DMS153 (cell line): Measurements from ENCODE around the gene NOS1AP.

Source experiments
- DNase-seq: peaks from one replicate; lab custom pipeline; 2025; lab: John Stamatoyannopoulos, UW

Gene NOS1AP

DNA sequence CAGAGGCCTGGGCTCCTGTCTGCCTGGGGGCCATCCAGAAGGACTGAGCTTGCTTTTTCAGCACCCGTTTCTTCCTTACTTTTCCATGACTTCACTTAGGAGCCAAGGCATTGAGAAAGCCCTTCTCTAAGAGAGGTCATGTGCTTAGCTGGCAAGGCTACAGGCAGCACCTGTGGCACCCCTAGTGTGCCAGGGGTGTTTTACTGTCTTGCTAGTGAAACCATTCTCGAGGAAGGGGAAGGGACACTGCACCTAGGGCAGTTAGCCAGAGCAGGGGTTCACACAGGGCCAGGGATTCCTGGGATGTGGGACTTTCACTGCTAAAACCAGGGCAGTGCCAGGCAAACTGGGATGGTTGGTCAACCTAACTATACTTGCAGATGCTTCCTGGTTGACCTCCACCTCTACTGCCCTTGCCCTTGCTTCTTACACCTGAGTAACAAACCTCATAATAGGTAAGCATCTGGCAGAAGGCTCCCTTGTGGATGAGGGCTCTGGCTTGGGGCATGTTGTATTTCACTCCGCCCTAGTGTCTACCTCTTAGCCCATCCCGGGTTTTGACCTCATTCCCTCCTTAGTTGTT, 69.2 kb downstream of the NOS1AP start:
- DNase-seq: no peak

DNA sequence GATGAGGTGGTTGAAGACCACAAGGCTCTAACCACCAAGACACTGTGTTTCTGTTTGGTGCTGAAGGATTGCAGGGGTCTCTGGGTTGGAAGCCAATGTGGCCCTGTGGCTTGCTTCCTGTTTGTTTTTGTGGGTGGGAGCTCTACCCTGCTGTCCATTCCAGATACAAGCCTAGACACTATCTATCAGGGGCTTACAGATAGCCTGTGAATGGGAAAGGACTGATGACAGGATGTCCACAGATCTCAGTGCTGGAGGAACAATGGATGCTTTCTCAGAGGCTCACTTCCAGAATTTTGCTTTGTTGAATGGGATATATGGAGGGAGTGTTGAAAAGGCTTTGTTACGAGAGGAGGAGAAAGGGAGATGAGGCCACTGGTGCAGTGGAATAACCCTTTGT, 69.7 kb downstream of the NOS1AP start:
- no peak for DNase-seq

DNA sequence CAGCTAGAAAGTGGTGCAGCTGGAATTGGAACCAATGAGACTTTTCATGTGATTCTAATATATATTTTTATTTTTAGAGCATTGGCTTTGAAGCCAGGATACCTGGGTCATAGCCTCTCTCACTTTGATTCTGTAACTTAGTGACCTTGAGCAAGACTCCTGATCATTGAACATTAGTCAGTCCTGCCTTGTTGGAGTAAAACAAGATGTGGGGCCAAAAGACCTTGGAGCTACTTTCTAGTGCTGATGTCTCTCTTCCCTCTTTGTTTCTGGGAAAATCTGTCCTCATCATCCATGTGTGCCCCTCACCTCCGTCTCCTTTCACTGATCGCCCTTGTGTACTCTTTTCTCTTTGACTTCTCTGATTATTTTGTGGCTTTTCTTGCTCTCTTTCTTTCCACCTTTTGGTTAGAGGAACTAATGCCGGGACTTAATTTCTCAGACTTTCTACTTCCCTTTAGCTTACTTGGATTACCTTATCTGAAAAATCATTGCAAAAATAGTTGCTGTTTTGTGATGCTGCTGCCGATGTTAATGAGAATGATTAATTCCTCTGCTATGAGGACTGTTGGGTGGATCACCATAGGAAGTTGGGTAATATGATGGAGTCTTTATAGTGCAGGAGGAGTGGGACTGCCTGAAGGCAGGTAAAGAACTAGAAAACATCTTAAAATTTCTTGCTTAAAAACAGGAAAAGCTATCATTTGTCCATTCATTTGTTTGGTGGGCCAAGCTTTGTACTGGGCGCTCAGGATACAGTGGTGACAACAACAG, 72.0 kb downstream of the NOS1AP start:
- no peak for DNase-seq

DNA sequence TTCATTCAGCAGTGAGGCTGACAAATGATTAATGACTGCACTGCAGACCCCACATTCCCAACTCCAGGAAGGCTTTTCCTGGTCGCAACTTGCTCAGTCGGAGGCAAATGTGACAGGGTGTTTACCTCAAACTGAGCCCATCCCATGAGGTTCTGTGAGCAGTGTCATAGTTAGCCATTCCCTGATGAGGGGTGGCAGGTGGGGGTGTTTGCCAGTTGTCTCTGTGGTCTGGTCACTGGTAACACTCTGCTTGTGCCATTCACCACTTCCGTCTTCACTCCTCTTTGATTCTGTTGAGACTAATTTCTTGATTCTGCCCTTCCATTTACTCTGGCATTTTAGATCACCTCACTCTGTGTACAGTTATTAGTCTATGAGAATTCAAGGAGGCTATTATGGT, 73.5 kb downstream of the NOS1AP start:
- DNase-seq: no peak

DNA sequence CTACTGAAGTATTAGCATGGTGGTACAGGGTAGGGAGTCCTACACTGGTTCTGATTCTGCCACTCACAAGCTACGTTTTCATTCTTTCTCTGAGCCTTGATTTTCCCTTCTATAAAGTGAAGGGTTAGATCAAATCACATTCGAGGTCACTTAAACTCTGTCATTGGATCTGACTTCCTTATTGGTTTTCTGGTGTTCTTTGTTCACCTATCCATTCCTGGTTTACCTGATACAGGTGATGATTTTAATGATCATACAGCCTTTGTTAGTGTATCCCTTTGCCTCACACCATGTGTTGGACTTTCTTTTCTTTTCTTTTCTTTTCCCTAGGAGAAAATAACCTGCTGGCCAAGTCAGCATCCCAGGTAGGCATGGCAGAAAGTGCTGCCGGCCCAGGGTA, 74.8 kb downstream of the NOS1AP start:
- DNase-seq: peak; percentile 52

DNA sequence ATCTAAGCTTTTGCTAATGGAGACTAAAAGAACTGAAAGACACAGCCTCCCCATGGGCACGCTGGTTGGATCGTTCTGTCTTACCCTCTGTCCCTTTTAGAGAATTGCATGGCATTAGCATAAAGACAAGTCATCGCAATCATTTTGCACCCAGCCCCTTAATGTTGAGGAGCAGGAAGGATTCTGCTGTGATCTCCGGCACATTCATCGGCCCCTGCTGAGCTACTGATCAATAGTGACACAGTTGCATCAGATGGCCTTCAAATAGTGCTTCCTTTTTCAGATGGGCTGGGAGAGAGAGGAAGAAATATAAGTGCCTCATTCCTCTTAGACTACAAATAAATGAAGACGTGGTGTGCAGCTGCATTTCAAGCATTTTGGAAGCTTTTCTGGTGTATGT, 75.4 kb downstream of the NOS1AP start:
- DNase-seq: peak; percentile 46

DNA sequence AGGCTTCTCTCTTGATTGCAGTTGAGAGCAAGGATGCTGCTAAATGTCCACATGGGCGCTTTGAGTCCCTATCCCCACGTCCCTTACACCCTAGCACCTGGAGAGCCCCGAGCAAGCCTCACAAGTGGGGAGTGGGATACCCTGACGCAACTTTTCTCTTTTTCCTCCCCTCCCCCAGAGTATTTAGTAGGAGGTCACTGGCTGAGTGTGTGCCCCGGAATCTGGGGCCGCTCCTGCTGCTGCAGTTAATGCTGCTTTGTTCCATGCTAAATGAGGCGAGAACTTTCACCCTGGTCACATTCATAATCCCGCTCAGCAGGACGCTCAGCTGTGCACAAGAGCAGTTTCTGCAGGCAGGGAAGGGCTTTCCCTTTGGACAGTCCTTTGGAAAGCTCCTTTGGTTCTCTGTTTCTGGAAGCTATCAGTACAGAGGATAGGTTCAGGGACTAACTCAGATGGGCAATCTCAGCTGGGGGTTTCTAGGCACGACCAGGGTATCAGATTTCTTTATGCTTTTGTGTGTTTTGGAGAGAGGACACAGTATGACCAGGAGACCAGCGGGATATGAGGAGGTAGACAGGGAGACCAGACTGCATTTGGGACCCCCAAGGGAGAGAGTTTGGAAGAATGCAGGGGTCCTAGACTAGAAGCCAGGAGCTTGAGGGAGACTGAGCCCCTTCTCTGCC, 75.9 kb downstream of the NOS1AP start:
- no peak for DNase-seq

DNA sequence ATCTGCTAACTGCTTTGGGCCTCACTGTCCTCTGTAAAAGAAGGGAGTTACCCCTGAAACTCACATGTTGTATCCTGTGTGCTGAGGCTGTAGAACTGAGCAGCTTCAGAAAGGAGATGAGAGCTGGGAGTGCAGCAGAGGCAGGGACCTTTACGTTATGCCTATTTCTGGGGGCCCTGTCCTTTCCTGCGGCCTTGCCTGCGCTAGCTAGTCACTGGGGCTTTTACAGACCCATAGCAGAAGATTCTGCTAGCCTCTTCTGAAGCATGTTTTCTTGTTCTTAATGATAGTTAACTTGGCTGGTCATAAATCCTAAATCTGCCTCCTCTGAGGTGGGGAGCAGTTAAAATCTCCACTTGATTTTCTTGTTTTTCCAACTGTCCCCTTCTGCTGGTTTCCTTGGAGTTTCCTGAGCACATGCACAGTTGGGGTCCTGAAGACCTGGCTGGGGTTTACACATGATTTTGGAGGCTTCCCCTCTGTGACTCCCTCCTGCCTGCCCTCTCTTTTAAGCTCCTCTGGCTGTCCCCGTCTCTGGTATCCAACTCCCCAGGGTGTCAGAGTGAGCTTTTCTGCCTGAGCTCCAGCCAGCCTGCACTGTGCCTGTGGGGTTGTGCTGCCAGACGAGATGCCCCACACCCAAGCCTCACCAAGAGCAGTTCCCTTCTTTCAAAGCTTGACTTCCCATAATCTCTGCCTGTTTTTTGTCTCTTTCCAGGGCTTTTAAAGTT, 76.6 kb downstream of the NOS1AP start:
- DNase-seq: no peak

DNA sequence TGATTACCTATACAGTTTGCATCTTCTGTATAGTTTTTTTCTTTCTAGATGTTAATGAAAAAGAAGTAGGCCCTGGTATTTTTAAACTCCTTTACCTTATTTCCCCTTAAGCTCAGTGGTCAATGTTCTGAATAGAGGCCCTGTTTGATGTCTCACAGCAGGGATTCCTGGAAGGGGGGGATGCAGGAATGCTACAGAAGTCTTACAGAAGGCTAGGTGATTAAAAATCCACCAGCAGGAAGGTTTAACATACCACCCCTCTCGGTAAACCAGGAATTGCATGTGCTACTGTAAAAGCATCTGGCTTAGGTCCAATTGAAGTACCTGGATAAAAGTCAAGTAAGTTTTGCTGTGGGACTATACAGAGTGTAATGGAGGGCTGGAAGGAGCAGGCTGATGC, 78.3 kb downstream of the NOS1AP start:
- no peak for DNase-seq

DNA sequence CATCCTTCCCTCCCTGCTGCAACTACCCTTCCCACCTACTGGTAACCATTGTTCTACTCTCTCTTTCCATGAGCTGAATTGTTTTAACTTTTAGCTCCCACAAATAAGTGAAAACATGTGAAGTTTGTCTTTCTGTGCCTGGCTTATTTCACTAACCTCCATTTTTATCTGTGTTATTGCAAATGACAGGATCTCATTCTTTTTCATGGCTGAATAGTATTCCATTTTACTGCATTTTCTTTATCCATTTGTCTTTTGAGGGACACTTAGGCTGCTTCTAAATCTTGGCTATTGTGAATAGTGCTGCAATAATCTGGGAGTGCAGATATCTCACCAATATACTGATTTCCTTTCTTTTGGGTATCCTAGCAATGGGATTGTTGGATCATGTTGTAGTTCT, 80.6 kb downstream of the NOS1AP start:
- no peak for DNase-seq

DNA sequence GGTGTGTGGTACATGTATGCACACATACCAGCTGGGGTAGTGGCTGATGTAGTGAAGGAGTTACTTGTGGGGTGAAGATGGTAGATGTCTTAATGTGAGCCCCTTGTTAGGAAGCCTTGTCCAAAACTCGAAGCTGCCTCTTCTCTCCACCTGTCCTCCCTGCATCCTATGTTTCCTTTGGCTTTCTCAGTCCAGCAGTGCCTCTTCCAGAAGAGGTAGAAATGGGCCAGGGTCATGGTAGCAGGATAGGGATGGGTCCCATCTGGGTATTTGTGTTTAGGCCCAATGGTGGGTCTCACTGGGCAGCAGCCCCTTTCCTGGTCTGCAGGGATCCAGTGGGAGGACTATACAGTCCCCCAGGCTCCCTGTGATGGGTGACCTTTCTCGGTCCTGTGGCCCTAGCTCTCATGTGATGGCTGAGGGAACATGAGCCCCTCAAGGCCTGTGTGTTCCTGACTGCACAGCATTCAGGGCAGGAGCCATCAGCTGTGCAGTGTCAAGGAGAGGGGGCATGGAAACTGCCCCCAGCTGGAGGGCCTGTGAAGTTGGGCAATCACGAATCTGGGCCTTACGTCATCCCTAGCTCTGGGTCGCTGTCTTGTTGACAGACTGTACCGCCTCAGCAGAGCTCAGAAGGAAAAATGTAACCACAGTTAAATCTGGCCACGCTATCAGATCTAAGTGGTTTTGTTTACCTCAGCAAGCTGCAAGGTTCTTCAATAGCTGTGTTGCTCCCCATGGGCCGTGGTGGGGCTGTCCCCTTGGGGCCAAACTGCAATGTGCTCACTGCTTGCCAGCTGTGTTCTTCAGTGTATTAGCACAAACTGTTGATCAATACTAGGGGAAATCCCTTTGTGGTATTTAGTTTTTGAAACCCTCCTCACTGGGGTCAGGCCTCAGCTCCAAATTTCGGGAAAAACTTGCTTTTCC, 82.7 kb downstream of the NOS1AP start:
- peak; percentile 72 for DNase-seq

DNA sequence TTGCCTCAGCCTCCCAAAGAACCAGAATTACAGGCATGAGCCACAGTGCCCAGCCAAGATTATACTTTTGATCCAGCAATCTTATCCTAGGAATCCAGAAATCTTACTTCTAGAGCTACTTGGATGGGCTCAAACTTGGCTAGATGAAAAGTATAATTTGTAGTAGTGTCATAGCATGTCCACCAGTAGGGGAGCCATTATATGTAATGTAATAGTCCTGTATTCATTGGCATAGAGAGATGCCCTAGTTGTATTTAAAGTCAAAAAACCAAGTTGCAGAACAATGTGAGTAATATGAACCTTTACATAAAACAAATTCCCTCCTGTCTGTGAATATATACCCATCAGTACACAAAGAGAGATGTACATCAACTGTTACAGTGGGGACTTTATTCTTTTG, 83.9 kb downstream of the NOS1AP start:
- no peak for DNase-seq

DNA sequence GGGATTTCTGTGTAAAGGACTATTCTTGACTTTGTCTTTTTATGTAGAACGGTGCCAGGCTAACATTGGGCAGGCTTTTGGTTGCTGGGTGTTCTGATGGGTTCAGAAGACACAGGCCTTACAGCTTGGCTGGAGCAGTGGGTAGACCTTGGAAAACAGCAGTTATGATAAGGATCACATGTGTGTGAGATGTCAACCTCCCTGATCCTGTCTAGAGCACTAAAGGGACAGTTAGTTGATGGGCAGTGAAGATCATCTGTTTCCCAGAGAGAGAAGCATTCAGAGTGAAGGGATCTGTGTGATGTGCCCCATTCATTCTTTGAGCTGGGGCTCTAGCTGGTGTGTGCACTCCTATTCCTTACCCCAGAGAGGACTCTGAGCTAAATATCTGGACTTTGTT, 88.0 kb downstream of the NOS1AP start:
- no peak for DNase-seq

DNA sequence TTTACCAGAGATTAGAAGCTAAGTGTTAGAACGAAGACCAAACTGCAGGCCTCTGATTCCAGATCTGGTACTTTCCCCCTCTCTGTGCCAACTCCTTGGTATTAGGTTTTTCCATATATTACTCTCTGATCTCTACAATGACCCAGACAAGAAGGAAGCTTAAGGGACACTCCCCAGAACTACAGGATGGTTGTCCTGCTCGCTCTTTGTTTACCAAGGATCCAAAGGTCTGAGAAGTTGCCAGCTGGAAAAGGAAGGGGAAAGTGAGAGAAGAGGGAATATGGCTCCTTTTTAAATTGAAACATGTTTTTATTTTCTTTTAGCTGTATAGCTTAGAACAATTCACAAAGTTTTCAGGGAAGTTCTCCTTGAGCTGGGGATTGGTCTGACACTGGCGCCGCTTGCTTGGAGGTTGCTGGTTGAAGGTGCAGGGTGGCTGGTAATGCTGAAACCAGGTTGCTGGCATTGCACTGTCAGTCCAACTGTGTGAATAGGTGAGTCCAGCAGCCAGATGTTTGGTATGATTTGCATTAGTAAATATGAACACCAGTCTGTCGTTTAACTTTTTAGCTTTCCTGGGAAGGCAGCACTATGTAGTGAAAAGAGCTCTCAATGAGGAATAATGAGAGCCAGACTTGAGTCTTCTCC, 89.3 kb downstream of the NOS1AP start:
- no peak for DNase-seq

DNA sequence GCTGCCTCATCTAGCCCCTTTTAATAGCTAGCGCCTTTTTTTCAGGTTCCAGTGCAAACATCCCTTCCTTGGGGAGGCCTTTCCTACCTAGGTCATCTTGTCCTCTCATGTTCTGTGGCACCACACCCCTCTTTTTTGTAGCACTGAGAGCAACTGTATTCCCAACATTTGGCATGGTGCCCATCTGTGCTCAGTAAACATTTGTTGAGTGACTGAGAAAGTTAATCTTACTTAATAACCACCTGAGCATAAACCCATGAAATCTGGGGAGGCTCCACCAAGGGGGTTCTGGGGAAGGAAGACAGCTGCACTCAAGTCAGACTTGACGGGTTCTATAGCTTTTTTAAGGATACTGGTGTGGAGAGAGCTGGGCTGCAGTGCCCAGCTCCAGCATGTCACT, 90.0 kb downstream of the NOS1AP start:
- DNase-seq: peak; percentile 90

DNA sequence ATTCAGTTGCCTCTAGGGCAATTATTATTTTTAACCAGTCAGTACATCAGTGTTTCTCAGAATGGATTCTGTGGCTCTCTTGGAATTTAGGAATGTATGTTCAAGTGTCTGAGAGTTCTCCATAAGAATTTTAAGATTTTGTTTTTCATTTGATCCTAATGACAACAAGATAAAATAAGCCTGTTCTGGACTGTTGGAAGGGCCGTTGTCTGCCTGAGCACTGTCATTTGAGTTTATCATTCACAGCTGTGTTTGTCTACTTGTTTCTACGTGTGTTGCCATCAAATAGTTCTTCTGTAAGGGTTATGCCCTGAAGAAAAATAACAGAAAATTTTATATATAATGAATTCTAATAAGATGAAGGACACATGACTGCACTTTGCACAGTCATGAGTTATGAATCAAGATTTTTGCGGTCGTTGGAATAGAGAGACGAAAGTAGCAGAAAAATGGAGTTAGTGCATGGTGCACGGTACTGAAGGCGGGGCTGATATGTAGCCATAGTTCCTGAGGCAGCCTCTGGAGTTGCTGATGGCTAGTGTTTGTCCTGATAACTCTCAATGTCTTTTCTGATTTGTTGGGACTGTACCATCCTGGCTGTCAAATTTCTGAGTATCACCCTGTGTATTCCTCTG, 92.5 kb downstream of the NOS1AP start:
- no peak for DNase-seq

DNA sequence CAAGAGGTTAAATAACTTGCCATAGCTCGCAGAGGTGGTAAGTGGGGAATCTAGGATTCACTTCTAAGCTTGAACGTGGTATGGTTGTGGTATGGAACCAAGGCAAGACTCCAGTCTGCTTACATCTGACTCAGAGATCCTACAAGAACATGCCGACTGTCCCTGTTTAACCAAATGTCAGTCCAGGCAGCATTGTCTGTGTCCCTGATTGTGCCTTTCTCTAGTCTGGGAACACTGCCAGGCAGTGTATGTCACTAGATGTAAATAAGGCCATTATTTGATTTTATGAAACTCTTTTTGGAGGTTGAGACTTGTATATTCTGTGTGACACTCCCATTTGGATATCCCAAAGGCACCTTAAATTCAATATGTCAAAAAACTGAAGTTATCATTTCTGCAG, 96.0 kb downstream of the NOS1AP start:
- peak; percentile 86 for DNase-seq

DNA sequence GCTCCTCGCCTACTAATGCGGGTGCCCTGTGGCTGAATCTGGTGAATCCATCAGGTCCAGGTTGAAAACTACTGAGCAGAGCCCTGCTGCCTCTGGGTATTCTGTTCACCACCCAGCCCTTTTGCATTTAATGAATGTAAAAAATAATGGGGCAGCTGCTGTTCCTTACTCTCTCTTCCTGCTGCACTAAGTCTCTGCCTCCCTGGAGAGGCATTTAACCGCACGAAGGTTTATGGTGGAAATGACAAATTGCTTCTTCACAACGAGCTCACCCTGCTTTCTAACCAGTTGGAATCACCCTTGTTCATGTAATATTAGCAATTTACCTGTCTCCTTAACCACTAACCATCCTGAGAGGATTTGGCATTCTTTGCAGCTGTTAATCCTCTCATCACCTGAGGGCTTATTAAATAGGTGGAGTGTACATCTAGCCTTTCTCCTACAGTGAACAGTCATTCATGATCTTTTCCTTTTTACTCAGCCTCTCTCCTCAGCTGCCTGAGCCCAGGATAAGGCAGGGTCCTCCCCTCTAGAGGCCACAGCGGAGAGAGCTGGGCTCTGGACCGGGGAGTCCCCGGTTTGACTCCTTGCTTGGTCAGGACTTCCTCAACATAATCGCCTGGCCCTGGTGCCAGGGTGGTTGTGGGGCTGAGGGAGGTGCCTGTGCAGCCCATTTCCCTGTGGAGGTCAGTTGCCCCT, 97.6 kb downstream of the NOS1AP start:
- peak; percentile 88 for DNase-seq

DNA sequence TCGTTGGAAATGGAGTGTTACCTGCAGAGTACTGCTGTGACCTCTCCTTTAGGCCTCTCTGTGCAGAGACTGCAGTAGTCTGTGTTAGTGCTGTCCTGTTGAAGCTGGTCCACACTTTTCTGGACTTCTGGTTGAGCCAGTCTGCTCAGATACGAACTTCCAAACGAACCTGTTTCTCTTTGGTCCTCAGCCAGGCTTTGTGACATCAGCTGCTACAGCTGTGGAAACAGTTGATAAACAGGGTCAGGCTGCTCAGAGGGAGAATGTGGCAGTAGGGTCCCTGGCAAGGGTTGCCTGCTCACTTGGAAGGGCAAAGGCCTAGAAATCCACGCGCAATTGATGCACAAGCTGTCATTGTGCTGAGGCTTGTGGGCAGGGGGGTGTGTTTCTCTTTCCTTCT, 98.8 kb downstream of the NOS1AP start:
- DNase-seq: peak; percentile 49
